HEK293 (cell line): Measurements from ENCODE around the gene OBP2A.

Experiments used
- YY1 ChIP-seq: fragments of 450-650 bp; formaldehyde crosslinking; IDR thresholded peaks from 2 replicates; pipeline ENCODE4 v1.5.1; 2018; ENCODE audit warnings: missing biosample characterization, missing genetic modification characterization
- ZNF560 ChIP-seq: fragments of 450-650 bp; formaldehyde crosslinking; IDR thresholded peaks from 2 replicates; pipeline ENCODE4 v1.5.1; 2017; ENCODE audit warnings: missing biosample characterization, missing genetic modification characterization, borderline replicate concordance

- TF ChIP-seq ZNF560 (tag by site-specific recombination): no peak
- no peak for TF ChIP-seq YY1 (tag by site-specific recombination)
Observed at GRCh38 chr9:135551456-135551855, 5.5 kb downstream of the OBP2A start.
